Activated CD4-positive, alpha-beta memory T cell treated with anti-CD3 and anti-CD28 coated beads, Interleukin-2, amount 10 ng/mL, durations not matched to agents 7 days and 5 days (primary cell): Measurements from ENCODE around the gene ANKRD6. TPM values are rescaled to one million over a fixed set of nuclear protein-coding genes. Genes with fewer than 3 reads are reported as not detected.

Experiments
- CTCF ChIA-PET: fragments of 350-600 bp; sonication (Branson Sonifier 250); formaldehyde crosslinking; loops from one replicate; lab custom pipeline; 2021; ENCODE audit warnings: antibody characterized with exemption, inconsistent platforms; lab: Charles Lee
- POLR2A ChIA-PET: fragments of 350-600 bp; sonication (Branson Sonifier 250); formaldehyde crosslinking; loops from one replicate; lab custom pipeline; 2021; ENCODE audit warnings: antibody characterized with exemption; lab: Charles Lee
- DNase-seq: peaks from one replicate; pipeline ENCODE4 v3.0.0-alpha.2; 2020
- H3K27ac Mint-ChIP-seq: one replicate; pipeline ENCODE4 v1.8.0; 2021; ENCODE audit warnings: mild to moderate bottlenecking, mixed read lengths
- H3K27me3 Mint-ChIP-seq: one replicate; pipeline ENCODE4 v1.8.0; 2021; ENCODE audit warnings: mixed read lengths
- H3K36me3 Mint-ChIP-seq: one replicate; pipeline ENCODE4 v1.8.0; 2021; ENCODE audit warnings: low read depth, mixed read lengths
- H3K4me1 Mint-ChIP-seq: one replicate; pipeline ENCODE4 v1.8.0; 2021; ENCODE audit warnings: mixed read lengths
- H3K4me3 Mint-ChIP-seq: one replicate; pipeline ENCODE4 v1.8.0; 2021; ENCODE audit warnings: mild to moderate bottlenecking, mixed read lengths
- H3K9me3 Mint-ChIP-seq: one replicate; pipeline ENCODE4 v1.8.0; 2021; ENCODE audit warnings: mixed read lengths
- total RNA-seq, 2 experiments: library from RNA; stranded (reverse); gene quantifications; one replicate each; pipeline ENCODE4 v1.2.3, GENCODE V29; 2021

ANKRD6 gene
- total RNA-seq, 2 experiments from 2014 or later: 4.2 to 4.8 TPM

GRCh38 chr6:89416796-89417195 is 16.2 kb upstream of the ANKRD6 start:
- CTCF ChIA-PET: interaction anchor here (0.9 to 1.8 kb wide), 4 partner anchors 8 to 45 kb away, joined by 3 to 7 read pairs (median 4); no protein-coding TSS in a partner anchor
- no peaks in the 10 kb centered on the region for H3K9me3 Mint-ChIP-seq
- DNase-seq: no peak
- H3K27me3 Mint-ChIP-seq: peaks cover 42% of the 10 kb centered on the region
- POLR2A ChIA-PET: interaction anchor here (1.4 kb wide), 1 partner anchor 222 kb away, joined by 3 read pairs; the partner anchor contains the start of gene LYRM2
- no peak overlapping the region for H3K4me3 Mint-ChIP-seq
- peaks cover 10% of the 10 kb centered on the region for H3K4me1 Mint-ChIP-seq
- H3K27ac Mint-ChIP-seq: no peak overlapping the region
- H3K36me3 Mint-ChIP-seq: no peaks in the 10 kb centered on the region

GRCh38 chr6:89430201-89430962 is 2.6 kb upstream of the ANKRD6 start:
- no peaks in the 10 kb centered on the region for H3K36me3 Mint-ChIP-seq
- H3K4me1 Mint-ChIP-seq: peaks cover 13% of the 10 kb centered on the region
- H3K27me3 Mint-ChIP-seq: peaks cover 42% of the 10 kb centered on the region
- no peak overlapping the region for H3K27ac Mint-ChIP-seq
- H3K9me3 Mint-ChIP-seq: no peaks in the 10 kb centered on the region
- DNase-seq: no peak
- ChIA-PET POLR2A (no interaction called here), CTCF (interaction anchor here (0.6 to 3.6 kb wide), 9 partner anchors 15 to 208 kb away, joined by 3 to 54 read pairs (median 4); partner anchors contain the start of gene LYRM2)
- no peak overlapping the region for H3K4me3 Mint-ChIP-seq

DNA sequence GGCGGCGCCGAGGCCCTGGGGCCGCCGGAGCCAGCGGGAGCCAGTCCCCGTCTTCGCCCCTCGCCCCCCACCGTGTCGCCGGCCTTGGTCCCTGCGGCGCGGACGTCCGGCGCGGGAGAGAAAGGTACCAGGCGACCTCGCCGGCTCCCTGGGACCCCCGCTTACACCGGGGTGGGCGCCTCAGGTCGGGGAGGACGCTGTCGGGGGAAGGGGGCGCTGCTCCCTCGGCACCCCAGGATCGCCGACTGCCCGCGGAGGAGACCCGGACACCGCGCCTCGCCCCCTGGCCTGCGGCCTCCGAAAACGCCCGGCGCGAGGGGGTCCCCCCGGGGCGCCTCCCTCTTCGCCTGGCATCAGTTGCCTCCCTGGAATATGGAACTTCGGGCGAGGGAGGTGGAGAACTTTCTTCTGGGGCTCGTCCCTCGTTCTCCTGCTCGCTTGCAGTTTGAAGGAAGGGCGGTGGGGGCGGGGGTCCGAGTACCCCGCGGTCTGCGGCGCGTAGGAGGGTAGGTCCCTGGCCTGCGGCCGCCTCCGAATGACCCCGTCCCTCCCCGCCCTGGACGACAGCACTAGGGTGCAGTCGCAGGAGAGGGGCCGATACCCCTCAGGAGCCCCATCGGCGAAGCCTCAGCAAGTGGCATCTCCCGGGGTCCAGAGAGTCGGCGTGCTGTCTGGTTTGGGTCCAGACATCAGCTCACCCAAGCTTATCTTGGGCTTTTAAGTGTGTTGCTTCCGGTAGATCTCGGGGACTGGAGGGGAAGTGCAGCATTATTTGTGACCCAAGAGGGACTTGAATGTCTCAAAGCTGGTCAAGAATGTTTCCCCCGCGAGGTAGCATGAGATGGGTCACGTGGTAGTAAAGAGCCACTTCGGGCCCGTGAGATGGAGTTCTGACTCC is 549 bp downstream of the ANKRD6 start:
- peak; percentile 25 for DNase-seq
- H3K9me3 Mint-ChIP-seq: no peaks in the 10 kb centered on the region
- CTCF ChIA-PET: interaction anchor here (0.5 to 3.6 kb wide), 17 partner anchors 12 to 507 kb away, joined by 3 to 54 read pairs (median 5); partner anchors contain the start of gene LYRM2
- peaks cover 13% of the 10 kb centered on the region for H3K4me1 Mint-ChIP-seq
- POLR2A ChIA-PET: interaction anchor here (1.2 to 1.5 kb wide), 3 partner anchors 61 to 205 kb away, joined by 3 to 5 read pairs (median 4); partner anchors contain the start of gene LYRM2
- H3K36me3 Mint-ChIP-seq: no peaks in the 10 kb centered on the region
- peaks cover 39% of the 10 kb centered on the region for H3K27me3 Mint-ChIP-seq
- peak overlapping the region; percentile 70 for H3K4me3 Mint-ChIP-seq
- no peak overlapping the region for H3K27ac Mint-ChIP-seq

DNA sequence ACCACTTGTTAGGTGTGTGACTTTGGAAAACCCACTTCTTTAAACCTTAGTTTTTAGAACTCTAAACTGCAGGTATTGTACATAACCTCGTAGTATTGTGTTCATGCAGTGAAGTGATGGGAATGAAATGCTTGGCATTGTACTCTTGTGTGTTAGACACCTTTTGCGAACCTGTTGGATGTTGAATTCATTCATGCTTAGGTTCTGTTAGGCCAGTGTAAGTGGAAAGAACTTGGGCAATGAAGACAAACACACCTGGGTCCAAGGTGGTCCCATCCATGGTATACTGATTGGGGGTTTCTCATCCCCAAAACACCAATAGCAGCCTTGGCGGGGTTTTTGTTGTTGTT is 1.2 kb downstream of the ANKRD6 start:
- CTCF ChIA-PET: interaction anchor here (0.6 to 1.3 kb wide), 8 partner anchors 17 to 217 kb away, joined by 3 to 5 read pairs (median 4); no protein-coding TSS in a partner anchor

DNA sequence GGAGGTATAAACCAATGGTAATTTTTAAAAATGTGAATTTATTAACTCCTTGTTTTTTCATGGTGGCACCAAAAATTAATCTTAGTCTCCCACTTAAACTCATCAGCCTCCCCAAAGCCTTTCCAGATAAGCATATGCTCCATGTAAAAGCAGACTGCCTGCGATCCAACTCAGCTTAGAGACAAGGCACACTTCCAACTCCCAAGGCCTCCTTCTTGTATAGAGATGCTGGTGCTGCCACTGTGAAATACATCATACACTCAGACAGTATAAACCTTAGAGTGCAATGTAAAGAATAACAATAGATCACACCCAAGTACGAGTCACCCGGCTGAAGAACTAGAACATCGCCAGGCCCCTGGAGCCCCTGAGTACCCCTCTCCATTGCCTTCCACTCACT is 2.0 kb downstream of the ANKRD6 start:
- Mint-ChIP-seq H3K27ac (no peak overlapping the region), H3K36me3 (no peaks in the 10 kb centered on the region), H3K4me1 (peaks cover 13% of the 10 kb centered on the region), H3K9me3 (no peaks in the 10 kb centered on the region), H3K27me3 (peaks cover 35% of the 10 kb centered on the region), H3K4me3 (no peak overlapping the region)
- CTCF ChIA-PET: interaction anchor here (0.6 to 1.3 kb wide), 3 partner anchors 105 to 176 kb away, joined by 3 to 4 read pairs (median 4); no protein-coding TSS in a partner anchor
- no peak for DNase-seq
- POLR2A ChIA-PET: interaction anchor here (1.2 to 1.5 kb wide), 2 partner anchors 94 to 204 kb away, joined by 4 to 5 read pairs; partner anchors contain the start of gene LYRM2

More for the DNA sequence above, 1.2 kb downstream of the ANKRD6 start:
- Mint-ChIP-seq H3K4me1 (peaks cover 13% of the 10 kb centered on the region), H3K27me3 (peaks cover 37% of the 10 kb centered on the region), H3K4me3 (peak overlapping the region; percentile 70), H3K36me3 (no peaks in the 10 kb centered on the region), H3K9me3 (no peaks in the 10 kb centered on the region), H3K27ac (no peak overlapping the region)
- POLR2A ChIA-PET: interaction anchor here (1.2 to 1.5 kb wide), 2 partner anchors 95 to 205 kb away, joined by 4 to 5 read pairs; partner anchors contain the start of gene LYRM2
- no peak for DNase-seq

GRCh38 chr6:89436226-89436625 is 3.3 kb downstream of the ANKRD6 start:
- H3K27ac Mint-ChIP-seq: no peak overlapping the region
- no peaks in the 10 kb centered on the region for H3K36me3 Mint-ChIP-seq
- peaks cover 13% of the 10 kb centered on the region for H3K4me1 Mint-ChIP-seq
- POLR2A ChIA-PET: interaction anchor here (0.9 kb wide), 1 partner anchor 202 kb away, joined by 4 read pairs; the partner anchor contains the start of gene LYRM2
- H3K9me3 Mint-ChIP-seq: no peaks in the 10 kb centered on the region
- H3K4me3 Mint-ChIP-seq: no peak overlapping the region
- CTCF ChIA-PET: interaction anchor here (1.2 to 2.5 kb wide), 2 partner anchors 63 to 173 kb away, joined by 5 to 10 read pairs; no protein-coding TSS in a partner anchor
- H3K27me3 Mint-ChIP-seq: peaks cover 25% of the 10 kb centered on the region
- no peak for DNase-seq

DNA sequence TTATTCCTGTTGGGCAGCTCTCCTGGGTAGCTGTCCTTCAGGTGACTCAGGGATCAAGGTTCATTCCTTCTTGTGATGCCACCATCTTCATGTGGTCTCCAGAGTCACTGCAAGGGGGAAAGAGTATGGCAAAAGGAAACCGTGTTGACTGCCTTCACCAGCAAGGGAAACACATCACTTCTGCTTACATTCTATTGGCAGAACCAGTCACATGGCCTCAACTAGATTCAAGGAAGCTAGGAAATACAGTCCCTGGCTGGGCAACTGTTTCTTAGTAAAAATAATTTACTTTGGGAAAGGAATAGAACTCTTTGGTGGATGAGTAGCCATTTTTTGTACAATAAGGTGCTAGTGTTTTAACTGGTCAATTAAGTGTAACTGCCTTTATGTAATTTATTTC is 5.3 kb downstream of the ANKRD6 start:
- H3K4me3 Mint-ChIP-seq: no peak overlapping the region
- no peaks in the 10 kb centered on the region for H3K9me3 Mint-ChIP-seq
- peaks cover 5% of the 10 kb centered on the region for H3K4me1 Mint-ChIP-seq
- H3K27ac Mint-ChIP-seq: no peak overlapping the region
- CTCF ChIA-PET: interaction anchor here (1.5 to 2.5 kb wide), 2 partner anchors 66 to 175 kb away, joined by 3 to 10 read pairs; no protein-coding TSS in a partner anchor
- POLR2A ChIA-PET: no interaction called here
- no peak for DNase-seq
- peaks cover 26% of the 10 kb centered on the region for H3K27me3 Mint-ChIP-seq
- H3K36me3 Mint-ChIP-seq: no peaks in the 10 kb centered on the region

DNA sequence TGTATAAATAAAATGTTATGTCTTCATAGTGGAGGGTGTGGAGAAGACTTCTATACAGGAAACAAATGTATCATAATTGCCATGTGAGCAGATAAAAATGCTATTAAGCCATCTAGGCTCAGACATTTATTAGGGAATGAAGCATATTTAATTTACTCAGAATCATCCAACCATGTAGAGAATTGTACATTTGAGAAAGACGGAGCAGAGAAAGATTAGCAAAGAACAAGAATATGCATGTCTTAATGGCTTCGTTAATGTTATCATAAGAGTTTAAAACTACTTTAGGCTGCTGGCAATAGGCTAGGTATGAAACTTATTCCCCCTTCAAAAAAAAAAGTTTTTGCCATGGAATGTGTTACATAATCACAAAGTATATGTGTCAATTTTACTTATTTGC is 6.1 kb downstream of the ANKRD6 start:
- no peak overlapping the region for H3K4me3 Mint-ChIP-seq
- peaks cover under 1% of the 10 kb centered on the region for H3K4me1 Mint-ChIP-seq
- H3K9me3 Mint-ChIP-seq: no peaks in the 10 kb centered on the region
- H3K36me3 Mint-ChIP-seq: no peaks in the 10 kb centered on the region
- peaks cover 23% of the 10 kb centered on the region for H3K27me3 Mint-ChIP-seq
- H3K27ac Mint-ChIP-seq: no peak overlapping the region
- ChIA-PET POLR2A (no interaction called here), CTCF (no interaction called here)
- DNase-seq: no peak

GRCh38 chr6:89440200-89440599 is 7.2 kb downstream of the ANKRD6 start:
- Mint-ChIP-seq H3K9me3 (no peaks in the 10 kb centered on the region), H3K4me1 (no peaks in the 10 kb centered on the region), H3K27me3 (peaks cover 13% of the 10 kb centered on the region), H3K36me3 (no peaks in the 10 kb centered on the region), H3K4me3 (no peak overlapping the region), H3K27ac (no peak overlapping the region)
- no peak for DNase-seq
- ChIA-PET POLR2A (no interaction called here), CTCF (interaction anchor here (1.0 kb wide), 1 partner anchor 10 kb away, joined by 3 read pairs; no protein-coding TSS in a partner anchor)

DNA sequence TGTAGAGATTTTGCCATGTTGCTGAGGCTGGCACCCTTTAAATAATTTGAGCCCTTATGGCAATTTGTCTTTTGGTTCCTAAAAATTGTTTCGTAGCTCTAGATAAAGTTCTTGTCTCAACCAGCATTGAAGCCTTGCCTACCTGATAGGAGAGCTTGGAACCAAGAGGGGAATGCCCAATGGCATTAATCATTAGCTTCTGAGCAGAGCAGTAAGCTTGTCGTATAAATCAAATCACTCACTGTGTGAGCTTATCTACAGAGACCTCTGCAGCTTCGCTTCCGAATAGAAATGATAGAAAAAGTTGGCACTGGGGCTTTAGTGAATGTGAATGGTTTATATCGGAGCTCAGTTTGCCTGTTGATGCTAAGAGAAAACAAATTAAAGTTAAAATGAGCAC is 10.7 kb downstream of the ANKRD6 start:
- Mint-ChIP-seq H3K4me3 (no peak overlapping the region), H3K27ac (no peak overlapping the region), H3K9me3 (no peaks in the 10 kb centered on the region), H3K27me3 (peaks cover 7% of the 10 kb centered on the region), H3K4me1 (no peaks in the 10 kb centered on the region), H3K36me3 (no peaks in the 10 kb centered on the region)
- ChIA-PET POLR2A (no interaction called here), CTCF (interaction anchor here (5.3 kb wide), 1 partner anchor 12 kb away, joined by 17 read pairs; the partner anchor contains the start of gene ANKRD6)
- no peak for DNase-seq

GRCh38 chr6:89449193-89449592 is 16.2 kb downstream of the ANKRD6 start:
- Mint-ChIP-seq H3K9me3 (no peaks in the 10 kb centered on the region), H3K4me3 (no peak overlapping the region), H3K27ac (no peak overlapping the region), H3K4me1 (no peaks in the 10 kb centered on the region), H3K36me3 (no peaks in the 10 kb centered on the region), H3K27me3 (peaks cover 4% of the 10 kb centered on the region)
- ChIA-PET CTCF (interaction anchor here (1.2 kb wide), 1 partner anchor 8 kb away, joined by 3 read pairs; no protein-coding TSS in a partner anchor), POLR2A (no interaction called here)
- no peak for DNase-seq

DNA sequence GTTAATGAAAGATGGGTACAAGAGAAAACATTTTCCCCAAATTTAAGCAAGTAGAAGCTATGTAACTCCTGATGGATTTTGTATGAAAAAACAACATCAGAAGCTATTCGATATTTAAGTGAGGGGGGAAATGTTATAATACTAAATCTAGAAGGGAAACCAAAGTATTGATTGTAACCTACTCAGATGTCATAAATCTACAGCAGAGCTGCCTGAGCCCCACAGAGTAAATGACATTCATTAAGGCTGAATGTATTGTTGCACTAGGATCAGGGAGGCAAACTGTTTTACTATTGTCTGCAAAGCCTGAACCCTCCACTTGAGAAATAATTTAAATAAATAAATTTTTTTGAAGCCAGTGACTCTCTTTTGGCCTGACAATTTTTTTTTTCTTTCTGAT is 19.3 kb downstream of the ANKRD6 start:
- H3K36me3 Mint-ChIP-seq: no peaks in the 10 kb centered on the region
- POLR2A ChIA-PET: no interaction called here
- H3K27me3 Mint-ChIP-seq: peaks cover 4% of the 10 kb centered on the region
- CTCF ChIA-PET: interaction anchor here (0.9 to 1.3 kb wide), 3 partner anchors 20 to 80 kb away, joined by 3 read pairs; partner anchors contain the start of gene ANKRD6
- DNase-seq: no peak
- no peak overlapping the region for H3K4me3 Mint-ChIP-seq
- no peak overlapping the region for H3K27ac Mint-ChIP-seq
- no peaks in the 10 kb centered on the region for H3K4me1 Mint-ChIP-seq
- H3K9me3 Mint-ChIP-seq: no peaks in the 10 kb centered on the region
